GM12892 (cell line): ENCODE results near the gene KISS1R.

ENCODE experiments used
- POLR2A ChIP-seq: IDR thresholded peaks from 2 replicates; pipeline ENCODE4 v1.6.1; 2011; ENCODE audit warnings: low read depth, low read length, control low read depth
- POLR2AphosphoS5 ChIP-seq: IDR thresholded peaks from 2 replicates; pipeline ENCODE4 v1.6.1; 2011; ENCODE audit warnings: low read depth, low read length, control low read depth
- TAF1 ChIP-seq: IDR thresholded peaks from 2 replicates; pipeline ENCODE4 v1.6.1; 2011; ENCODE audit warnings: low read depth, mild to moderate bottlenecking, control low read depth, low read length, borderline replicate concordance

DNA sequence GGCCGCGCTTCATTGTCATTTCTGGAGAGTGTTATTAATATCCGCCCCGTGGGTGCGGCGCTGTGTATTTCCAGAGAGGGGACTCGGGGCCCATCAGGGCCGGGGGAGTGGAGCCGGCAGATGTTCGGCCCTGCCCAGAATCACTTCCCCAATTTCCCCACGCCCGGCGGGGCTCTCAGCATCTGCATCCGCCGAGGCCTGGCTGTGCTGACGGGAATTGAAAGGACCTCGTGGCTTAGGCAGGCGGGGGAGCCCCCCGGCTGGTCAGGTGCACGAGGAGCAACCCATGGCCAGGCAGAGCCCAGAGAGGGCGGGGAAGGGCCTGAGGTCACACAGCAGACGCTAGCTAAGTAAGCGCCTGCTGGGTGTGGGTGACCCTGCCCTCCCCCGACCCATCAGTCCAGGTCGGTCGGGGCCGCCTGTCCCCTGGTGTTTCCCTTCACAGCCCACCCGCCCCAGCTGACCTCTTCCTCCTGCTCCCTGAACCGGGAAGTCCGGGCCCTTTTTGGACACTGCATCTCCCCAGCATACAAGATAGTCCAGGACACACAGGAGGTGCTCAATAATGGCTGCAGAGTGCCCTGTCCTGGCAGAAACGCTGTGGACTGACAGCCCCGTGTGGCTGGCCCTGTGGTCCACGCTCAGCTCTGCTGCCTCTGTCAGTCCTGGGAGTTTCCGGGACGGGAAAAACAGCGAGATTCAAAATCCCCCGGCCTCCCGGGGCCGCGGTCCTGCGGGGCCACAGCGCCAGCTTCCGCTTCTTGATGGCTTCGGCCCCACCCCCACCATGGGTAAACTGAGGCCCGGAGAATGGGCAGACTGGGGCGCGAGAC is 30.8 kb downstream of the KISS1R start:
- TF ChIP-seq POLR2AphosphoS5 (peak; percentile 63; the same call in 1 of the 2 replicates), POLR2A (no peak), TAF1 (0 out of 2 replicates have a peak, but pooled peaks have one; percentile 33)
